ENCODE results near the gene SYT14. TPM values are rescaled to one million over a fixed set of nuclear protein-coding genes. Genes with fewer than 3 reads are reported as not detected.

Gene SYT14
- total and polyA plus RNA-seq, 2 of the 4 experiments (the other 2 are of a cell fraction), result 0.14 to 1.3 TPM

DNA sequence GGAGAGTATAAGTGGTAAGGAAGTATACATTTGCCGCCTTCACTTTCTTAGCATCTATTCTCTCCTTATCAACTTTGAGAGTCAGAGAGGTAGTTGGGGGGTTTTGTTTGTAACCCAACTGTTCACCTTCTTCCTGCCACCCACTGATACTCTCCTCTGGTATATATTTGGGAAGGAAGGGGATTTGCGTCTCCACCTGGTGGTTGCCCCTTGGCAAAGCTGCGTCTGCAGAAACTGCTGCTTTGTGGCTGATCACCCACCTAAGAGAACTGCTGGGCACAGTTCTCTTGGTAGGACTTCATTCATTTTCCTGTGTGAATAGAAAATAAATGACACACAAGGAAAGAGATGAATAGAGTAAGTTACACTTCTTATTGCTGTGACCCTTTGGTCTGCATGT is 87.0 kb downstream of the SYT14 start:
- ATAC-seq (ENCODE audit: low read depth), result no peak

More for the DNA sequence above, 87.0 kb downstream of the SYT14 start:
- Histone ChIP-seq H4K20me1 (ENCODE audit: insufficient read depth, low read length) (no peaks in the 10 kb centered on the region), H3K4ac (ENCODE audit: low read depth, low read length) (no peak overlapping the region), H3K4me2 (ENCODE audit: low read depth, low read length) (no peak overlapping the region), H2BK5ac (ENCODE audit: low read depth, low read length, poor library complexity, severe bottlenecking) (no peak overlapping the region), H3K56ac (ENCODE audit: extremely low read depth, insufficient read depth, low read length) (no peak overlapping the region), H3K9me3 (ENCODE audit: control insufficient read depth, insufficient read depth, low read length) (no peaks in the 10 kb centered on the region), H3K18ac (ENCODE audit: low read depth, low read length) (no peak overlapping the region), H4K8ac (ENCODE audit: low read depth in 2 of 2, low read length in 2 of 2) (no peak overlapping the region), H3K9ac (ENCODE audit: low read depth, low read length) (no peak overlapping the region), H4K5ac (ENCODE audit: low read depth, low read length) (no peak overlapping the region), H3K4me1 (ENCODE audit: control insufficient read depth, insufficient read depth, low read length) (no peaks in the 10 kb centered on the region), H2AK5ac (ENCODE audit: low read depth, low read length) (no peak overlapping the region), H3K14ac (replicated peaks; ENCODE audit: low read depth, low read length) (no peak overlapping the region), H2BK20ac (ENCODE audit: low read depth, low read length) (no peak overlapping the region), H3K79me1 (ENCODE audit: low read depth in 1 of 2, low read length in 2 of 2) (no peaks in the 10 kb centered on the region), H4K91ac (ENCODE audit: insufficient read depth, low read depth, low read length) (no peak overlapping the region), H2BK120ac (ENCODE audit: low read depth, low read length) (no peak overlapping the region), H3K27ac (ENCODE audit: insufficient read depth, low read length) (no peak overlapping the region), H3K9me1 (ENCODE audit: insufficient read depth, low read length) (no peaks in the 10 kb centered on the region), H2AFZ (replicated peaks; ENCODE audit: low read length, poor library complexity) (no peak overlapping the region), H2AK9ac (replicated peaks; ENCODE audit: low read depth, low read length, poor library complexity) (no peak overlapping the region), H3K36me3 (ENCODE audit: control insufficient read depth, insufficient read depth, low read length) (no peaks in the 10 kb centered on the region), H2BK15ac (ENCODE audit: low read depth, low read length) (no peak overlapping the region), H3K23ac (ENCODE audit: low read depth, low read length) (no peak overlapping the region), H3K4me3 (ENCODE audit: insufficient read depth, low read depth, low read length) (no peak overlapping the region), H3K27me3 (ENCODE audit: control insufficient read depth, insufficient read depth, low read length) (no peaks in the 10 kb centered on the region)
- WGBS, 2 experiments (ENCODE audit: extremely low coverage in 2 of 2, insufficient read length in 1 of 2), result no CpG with 5 or more reads among the region's 3 CpGs
- ChIA-PET CTCF (interaction anchor here (0.6 to 0.7 kb wide), 2 partner anchors 13 to 310 kb away, joined by 3 read pairs; no protein-coding TSS in a partner anchor), POLR2A (ENCODE audit: unreplicated experiment) (no interaction called here)
- dilution Hi-C loops (cut with HindIII; ENCODE audit: low sequenced_read_pairs, unreplicated experiment) (no loop called here), in situ Hi-C loops (cut with MboI; ENCODE audit: low sequenced_read_pairs) (no loop called here), intact Hi-C loops (cut with micrococcal nuclease) (no loop called here)
- no TSS peak for BruUV-seq (replicated peaks)
- DNase-seq, result no peak
- TF ChIP-seq MAZ (IDR thresholded peaks at IDR 0.05; ENCODE audit: borderline replicate concordance, low read depth, low read length), result no peak
- TF ChIP-seq RFX5 (IDR thresholded peaks at IDR 0.05; ENCODE audit: low read depth, low read length), result no peak
- no peak for TF ChIP-seq NFE2L2 (IDR thresholded peaks at IDR 0.05; ENCODE audit: low read depth, low read length)
- no peak for TF ChIP-seq SMC3 (IDR thresholded peaks at IDR 0.05; ENCODE audit: low read depth, low read length)
- TF ChIP-seq CHD1 (IDR thresholded peaks at IDR 0.05; ENCODE audit: low read depth, low read length), result no peak
- no peak for TF ChIP-seq MXI1 (IDR thresholded peaks at IDR 0.05; ENCODE audit: borderline replicate concordance, low read depth, low read length)
- TF ChIP-seq, protein P1, sequence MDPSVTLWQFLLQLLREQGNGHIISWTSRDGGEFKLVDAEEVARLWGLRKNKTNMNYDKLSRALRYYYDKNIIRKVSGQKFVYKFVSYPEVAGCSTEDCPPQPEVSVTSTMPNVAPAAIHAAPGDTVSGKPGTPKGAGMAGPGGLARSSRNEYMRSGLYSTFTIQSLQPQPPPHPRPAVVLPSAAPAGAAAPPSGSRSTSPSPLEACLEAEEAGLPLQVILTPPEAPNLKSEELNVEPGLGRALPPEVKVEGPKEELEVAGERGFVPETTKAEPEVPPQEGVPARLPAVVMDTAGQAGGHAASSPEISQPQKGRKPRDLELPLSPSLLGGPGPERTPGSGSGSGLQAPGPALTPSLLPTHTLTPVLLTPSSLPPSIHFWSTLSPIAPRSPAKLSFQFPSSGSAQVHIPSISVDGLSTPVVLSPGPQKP (IDR thresholded peaks at IDR 0.05; ENCODE audit: borderline replicate concordance, low read depth, low read length), result no peak
- no peak for TF ChIP-seq BHLHE40 (IDR thresholded peaks at IDR 0.05; ENCODE audit: low read depth, low read length)
- no peak for TF ChIP-seq POLR2A (IDR thresholded peaks at IDR 0.05; ENCODE audit: low read depth, low read length)
- TF ChIP-seq RCOR1 (IDR thresholded peaks at IDR 0.05; ENCODE audit: insufficient replicate concordance, low read length), result no peak
- TF ChIP-seq CEBPB (IDR thresholded peaks at IDR 0.05; ENCODE audit: low read depth, low read length), result no peak
- TF ChIP-seq, protein P2, sequence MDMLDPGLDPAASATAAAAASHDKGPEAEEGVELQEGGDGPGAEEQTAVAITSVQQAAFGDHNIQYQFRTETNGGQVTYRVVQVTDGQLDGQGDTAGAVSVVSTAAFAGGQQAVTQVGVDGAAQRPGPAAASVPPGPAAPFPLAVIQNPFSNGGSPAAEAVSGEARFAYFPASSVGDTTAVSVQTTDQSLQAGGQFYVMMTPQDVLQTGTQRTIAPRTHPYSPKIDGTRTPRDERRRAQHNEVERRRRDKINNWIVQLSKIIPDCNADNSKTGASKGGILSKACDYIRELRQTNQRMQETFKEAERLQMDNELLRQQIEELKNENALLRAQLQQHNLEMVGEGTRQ (IDR thresholded peaks at IDR 0.05; ENCODE audit: low read depth, low read length), result no peak
- TF ChIP-seq, protein P3, sequence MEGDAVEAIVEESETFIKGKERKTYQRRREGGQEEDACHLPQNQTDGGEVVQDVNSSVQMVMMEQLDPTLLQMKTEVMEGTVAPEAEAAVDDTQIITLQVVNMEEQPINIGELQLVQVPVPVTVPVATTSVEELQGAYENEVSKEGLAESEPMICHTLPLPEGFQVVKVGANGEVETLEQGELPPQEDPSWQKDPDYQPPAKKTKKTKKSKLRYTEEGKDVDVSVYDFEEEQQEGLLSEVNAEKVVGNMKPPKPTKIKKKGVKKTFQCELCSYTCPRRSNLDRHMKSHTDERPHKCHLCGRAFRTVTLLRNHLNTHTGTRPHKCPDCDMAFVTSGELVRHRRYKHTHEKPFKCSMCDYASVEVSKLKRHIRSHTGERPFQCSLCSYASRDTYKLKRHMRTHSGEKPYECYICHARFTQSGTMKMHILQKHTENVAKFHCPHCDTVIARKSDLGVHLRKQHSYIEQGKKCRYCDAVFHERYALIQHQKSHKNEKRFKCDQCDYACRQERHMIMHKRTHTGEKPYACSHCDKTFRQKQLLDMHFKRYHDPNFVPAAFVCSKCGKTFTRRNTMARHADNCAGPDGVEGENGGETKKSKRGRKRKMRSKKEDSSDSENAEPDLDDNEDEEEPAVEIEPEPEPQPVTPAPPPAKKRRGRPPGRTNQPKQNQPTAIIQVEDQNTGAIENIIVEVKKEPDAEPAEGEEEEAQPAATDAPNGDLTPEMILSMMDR (conservative IDR thresholded peaks at IDR 0.05; ENCODE audit: low read depth, low read length), result no peak
- TF ChIP-seq MAFK (IDR thresholded peaks at IDR 0.05; ENCODE audit: low read depth, low read length), result no peak
- TF ChIP-seq FOS (IDR thresholded peaks at IDR 0.05; ENCODE audit: low read depth, low read length), result no peak
- no peak for TF ChIP-seq RAD21 (IDR thresholded peaks at IDR 0.05; ENCODE audit: low read length)
